ENCODE data around the gene LMO4.

Gene LMO4

GRCh38 chr1:87394982-87395381 lies 66.3 kb downstream of the LMO4 start:
- no peak for DNase-seq (ENCODE audit: low spot score)
- TF ChIP-seq, protein P1, sequence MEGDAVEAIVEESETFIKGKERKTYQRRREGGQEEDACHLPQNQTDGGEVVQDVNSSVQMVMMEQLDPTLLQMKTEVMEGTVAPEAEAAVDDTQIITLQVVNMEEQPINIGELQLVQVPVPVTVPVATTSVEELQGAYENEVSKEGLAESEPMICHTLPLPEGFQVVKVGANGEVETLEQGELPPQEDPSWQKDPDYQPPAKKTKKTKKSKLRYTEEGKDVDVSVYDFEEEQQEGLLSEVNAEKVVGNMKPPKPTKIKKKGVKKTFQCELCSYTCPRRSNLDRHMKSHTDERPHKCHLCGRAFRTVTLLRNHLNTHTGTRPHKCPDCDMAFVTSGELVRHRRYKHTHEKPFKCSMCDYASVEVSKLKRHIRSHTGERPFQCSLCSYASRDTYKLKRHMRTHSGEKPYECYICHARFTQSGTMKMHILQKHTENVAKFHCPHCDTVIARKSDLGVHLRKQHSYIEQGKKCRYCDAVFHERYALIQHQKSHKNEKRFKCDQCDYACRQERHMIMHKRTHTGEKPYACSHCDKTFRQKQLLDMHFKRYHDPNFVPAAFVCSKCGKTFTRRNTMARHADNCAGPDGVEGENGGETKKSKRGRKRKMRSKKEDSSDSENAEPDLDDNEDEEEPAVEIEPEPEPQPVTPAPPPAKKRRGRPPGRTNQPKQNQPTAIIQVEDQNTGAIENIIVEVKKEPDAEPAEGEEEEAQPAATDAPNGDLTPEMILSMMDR (IDR thresholded peaks at IDR 0.05; ENCODE audit: extremely low read depth, missing control alignments), result no peak

Measured in GM20000 (cell line).